Activated CD8-positive, alpha-beta memory T cell treated with anti-CD3 and anti-CD28 coated beads for 24 hours (primary cell): ENCODE results near the gene GSAP.
"Not testable (repeated sequence)": the region's sequence is repeated elsewhere in the genome, so short reads cannot be mapped to it uniquely, and the experiment has no call there.

Experiments used
- DNase-seq: peaks from one replicate; pipeline ENCODE4 v3.0.0-alpha.2; 2020

The GSAP gene

DNA sequence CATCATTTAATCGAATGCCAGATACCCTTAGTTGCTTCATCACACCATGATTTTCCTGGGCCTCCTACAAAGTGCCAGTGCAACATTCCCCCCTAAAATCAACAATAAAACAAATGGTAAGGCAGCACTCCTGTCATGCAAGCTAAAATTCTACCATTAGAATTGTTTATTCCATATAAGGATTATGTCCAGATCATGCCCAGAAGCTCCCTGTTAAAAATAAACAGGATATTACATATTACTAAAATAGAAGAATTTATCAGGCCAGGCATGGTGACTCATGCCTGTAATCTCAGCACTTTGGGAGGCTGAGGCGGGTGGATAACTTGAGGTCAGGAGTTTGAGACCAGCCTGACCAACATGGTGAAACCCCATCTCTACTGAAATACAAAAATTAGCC is 140.5 kb downstream of the GSAP start:
- not testable (repeated sequence) for DNase-seq

DNA sequence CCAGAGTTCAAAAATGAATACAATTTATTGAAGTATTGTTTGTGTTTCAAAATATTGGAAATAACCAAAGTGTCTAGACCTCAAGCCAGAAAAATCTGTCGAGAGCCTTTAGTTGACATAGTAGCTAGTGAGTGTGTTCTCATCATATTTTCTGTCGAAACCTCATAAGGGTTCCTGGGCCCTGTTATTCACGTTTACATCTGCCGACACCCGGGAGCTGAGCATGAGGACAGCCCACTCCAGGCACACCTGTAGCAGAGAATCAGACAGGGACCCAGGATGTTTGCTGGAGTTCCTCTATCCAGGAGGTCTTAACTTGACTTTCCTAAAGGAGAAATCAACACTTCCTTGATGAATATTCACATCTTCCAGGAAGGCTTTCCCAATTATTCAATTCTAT is 144.4 kb downstream of the GSAP start:
- DNase-seq, result no peak

DNA sequence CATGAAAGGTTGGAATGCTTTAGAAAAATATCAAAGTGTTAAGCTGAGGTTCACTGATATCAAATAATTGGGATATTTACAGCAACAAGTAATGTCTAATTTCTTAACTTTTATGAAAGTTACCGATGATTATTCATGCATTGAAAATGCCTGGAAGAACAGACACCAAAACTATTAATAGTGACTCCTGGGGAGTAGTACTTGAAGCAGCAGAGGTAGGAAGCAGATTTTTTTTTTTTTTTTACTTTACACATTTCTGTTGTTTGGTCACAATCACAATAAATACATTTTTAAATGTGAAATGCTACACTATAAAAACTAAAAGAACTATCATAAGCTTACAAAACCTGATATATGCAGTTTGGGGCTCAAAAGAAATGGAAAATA is 146.1 kb downstream of the GSAP start:
- DNase-seq, result no peak

DNA sequence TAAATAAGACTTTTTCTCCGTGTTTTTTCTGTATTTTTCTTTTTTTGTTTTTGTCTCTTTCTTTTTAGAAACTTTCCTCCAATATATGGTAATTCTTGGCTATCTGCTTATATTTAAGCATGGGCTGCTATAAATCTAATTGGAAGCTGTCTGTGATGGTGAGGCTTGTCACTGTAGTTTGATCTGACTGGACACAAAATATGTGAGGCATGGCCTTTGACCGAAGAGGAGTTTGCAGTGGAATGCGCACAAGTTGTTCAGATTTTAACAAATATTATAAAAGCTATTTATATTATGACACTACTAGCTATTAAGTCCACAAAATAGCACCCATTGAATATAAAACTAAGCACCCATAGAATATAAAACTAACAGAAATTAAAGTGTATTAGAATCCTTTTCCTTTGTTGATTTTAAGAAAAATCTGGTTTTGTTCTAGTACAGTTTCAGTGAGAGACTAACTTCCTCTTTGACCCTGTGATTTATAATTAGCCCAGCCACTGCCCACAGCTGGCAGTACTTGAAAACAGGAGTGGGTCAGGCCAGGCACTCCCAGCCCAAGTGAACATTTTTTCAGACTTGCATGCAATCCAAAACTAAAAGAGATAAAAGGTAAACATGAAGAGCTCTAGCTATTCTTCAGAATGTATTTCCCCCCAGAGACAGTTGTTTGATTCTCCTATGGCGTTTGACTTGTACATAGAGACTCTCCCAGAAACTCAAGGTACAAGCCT is 146.6 kb downstream of the GSAP start:
- DNase-seq, result no peak

DNA sequence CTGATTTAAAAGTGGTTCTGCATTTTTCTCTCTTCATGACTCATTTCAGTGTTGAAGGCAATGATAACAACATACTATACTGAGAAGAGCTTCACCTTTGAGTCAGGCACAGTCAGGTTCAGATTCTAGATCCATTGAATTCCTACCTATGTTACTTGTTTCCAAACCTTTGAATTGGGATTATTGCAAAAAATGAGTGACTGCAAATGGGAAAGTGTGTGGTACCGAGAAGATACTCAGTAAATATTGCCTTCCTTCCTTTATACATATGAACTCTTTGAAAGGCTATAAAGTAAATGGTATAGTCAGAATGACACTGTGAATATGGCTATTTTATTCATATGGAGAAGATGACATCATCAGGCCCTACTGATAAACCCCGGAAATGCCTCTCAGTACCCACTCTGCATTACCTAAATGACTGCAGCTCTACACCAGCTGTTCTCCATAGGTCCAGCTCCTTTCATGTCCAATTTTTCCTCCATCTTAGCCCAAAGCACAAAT is 149.8 kb downstream of the GSAP start:
- DNase-seq, result no peak

DNA sequence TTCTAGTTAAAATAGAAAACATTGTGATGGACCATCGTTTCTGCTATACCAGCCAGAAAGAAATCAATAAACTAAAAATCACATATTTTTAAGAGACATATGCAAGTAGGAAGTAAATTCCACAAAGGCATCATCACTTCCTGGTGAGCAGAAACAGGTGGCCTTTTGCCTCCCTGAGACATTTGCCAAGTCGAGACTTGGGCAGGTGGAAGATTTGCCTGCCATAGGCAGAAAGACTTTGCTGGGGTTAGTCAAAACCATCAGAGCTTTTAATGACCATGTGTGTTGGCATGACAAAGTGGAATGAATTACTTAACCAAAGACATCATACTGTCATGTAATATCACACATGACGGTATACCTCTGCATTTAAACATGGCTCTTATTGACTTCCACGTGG is 150.5 kb downstream of the GSAP start:
- no peak for DNase-seq

DNA sequence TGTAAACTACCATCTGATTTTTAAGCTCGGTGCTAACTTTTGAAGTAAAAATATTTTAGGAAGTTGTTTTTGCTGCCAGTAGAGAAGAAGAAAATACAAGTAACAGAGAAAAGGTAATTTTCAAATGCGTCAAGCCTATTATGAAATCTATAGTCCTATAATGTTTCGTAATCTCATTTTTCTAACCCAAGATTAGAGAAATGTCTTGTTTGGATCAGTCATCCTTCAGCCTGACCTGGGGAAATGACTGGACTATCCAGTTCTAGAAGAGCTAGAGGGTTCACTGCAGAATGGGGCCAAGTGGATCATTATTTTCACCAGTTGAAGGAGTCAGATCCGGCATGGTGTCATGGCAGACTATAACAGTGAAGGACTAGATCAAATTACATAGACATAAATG is 153.8 kb downstream of the GSAP start:
- DNase-seq, result no peak
